OCI-LY1 (cell line): Measurements from ENCODE around the gene TMEM53.

Experiments
- EZH2 ChIP-seq: fragments of 200-600 bp; sonication (generic), shearing (Covaris generic); IDR thresholded peaks from 2 replicates; pipeline ENCODE4 v1.8.0; 2017; ENCODE audit warnings: borderline replicate concordance, mixed run types, mild to moderate bottlenecking, antibody characterized with exemption, low read length, moderate library complexity, mixed read lengths
- TF ChIP-seq, protein P1 (sequence below): fragments of 200-600 bp; sonication (generic), shearing (Covaris generic); IDR thresholded peaks from 2 replicates; pipeline ENCODE4 v1.5.1; 2017; ENCODE audit warnings: mild to moderate bottlenecking, antibody characterized with exemption, low read length, moderate library complexity, mixed read lengths

DNA sequence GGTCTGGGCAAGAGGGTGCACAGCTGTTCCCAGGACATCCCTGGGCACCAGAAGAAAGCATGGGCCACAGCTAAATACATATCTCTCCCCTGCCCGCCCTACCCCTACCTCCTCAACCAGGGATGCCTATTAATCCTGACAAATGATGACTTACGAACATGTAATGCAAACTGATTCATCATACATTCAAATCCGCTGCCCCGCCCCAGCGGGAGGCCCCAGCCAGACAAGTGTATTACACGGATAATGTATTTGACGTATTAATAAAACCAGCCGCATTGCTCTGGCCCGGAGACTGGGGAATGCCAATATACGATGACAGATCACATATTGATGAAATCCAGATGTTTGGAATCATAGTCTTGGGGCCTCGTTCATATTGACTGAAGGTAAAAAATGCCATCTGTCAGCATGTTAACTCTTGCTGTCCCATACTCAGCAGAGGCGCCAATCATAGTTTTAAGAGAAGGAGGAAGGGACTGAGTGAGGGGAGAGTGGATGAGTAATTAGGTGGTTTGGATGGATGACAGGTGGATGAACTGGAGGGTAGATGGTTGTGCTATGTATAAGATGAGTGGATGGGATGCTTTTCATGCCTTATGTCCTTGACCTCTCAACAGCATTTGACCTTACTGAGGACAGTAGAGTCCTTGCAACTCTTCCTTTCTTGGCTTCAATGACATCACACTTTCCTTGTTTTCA is 68.2 kb downstream of the TMEM53 start:
- TF ChIP-seq, protein P1, sequence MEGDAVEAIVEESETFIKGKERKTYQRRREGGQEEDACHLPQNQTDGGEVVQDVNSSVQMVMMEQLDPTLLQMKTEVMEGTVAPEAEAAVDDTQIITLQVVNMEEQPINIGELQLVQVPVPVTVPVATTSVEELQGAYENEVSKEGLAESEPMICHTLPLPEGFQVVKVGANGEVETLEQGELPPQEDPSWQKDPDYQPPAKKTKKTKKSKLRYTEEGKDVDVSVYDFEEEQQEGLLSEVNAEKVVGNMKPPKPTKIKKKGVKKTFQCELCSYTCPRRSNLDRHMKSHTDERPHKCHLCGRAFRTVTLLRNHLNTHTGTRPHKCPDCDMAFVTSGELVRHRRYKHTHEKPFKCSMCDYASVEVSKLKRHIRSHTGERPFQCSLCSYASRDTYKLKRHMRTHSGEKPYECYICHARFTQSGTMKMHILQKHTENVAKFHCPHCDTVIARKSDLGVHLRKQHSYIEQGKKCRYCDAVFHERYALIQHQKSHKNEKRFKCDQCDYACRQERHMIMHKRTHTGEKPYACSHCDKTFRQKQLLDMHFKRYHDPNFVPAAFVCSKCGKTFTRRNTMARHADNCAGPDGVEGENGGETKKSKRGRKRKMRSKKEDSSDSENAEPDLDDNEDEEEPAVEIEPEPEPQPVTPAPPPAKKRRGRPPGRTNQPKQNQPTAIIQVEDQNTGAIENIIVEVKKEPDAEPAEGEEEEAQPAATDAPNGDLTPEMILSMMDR: no peak
- TF ChIP-seq EZH2: no peak
